Activated T-cell treated with anti-CD3 and anti-CD28 coated beads, Interleukin-2, amount 50 U/mL, for 72 hours (primary cell): ENCODE measurements around the gene PDXK. TPM values are rescaled to one million over a fixed set of nuclear protein-coding genes. Genes with fewer than 3 reads are reported as not detected.
"Not testable (repeated sequence)": the region's sequence is repeated elsewhere in the genome, so short reads cannot be mapped to it uniquely, and the experiment has no call there.

ENCODE experiments used
- ATAC-seq, 2 donors: fragments of 150-1000 bp; cut with Tn5 transposase; replicated peaks in 1 of 2; 2 replicates each; pipeline ENCODE4 v1.10.0; 2021; ENCODE audit warnings: moderate library complexity in 2 of 2, mild to moderate bottlenecking in 1 of 2
- DNase-seq, 2 donors: peaks; one replicate each; pipeline ENCODE4 v3.0.0; 2021 to 2022; ENCODE audit warnings: mixed read lengths in 1 of 2
- H3K27ac Mint-ChIP-seq: one replicate; pipeline ENCODE4 v1.8.0; 2022; ENCODE audit warnings: mild to moderate bottlenecking, moderate library complexity, mixed read lengths
- H3K27me3 Mint-ChIP-seq: one replicate; pipeline ENCODE4 v1.8.0; 2022; ENCODE audit warnings: low read depth, mixed read lengths
- H3K36me3 Mint-ChIP-seq, 2 donors: one replicate each; pipeline ENCODE4 v1.8.0; 2022; ENCODE audit warnings: mixed read lengths in 2 of 2, mild to moderate bottlenecking in 1 of 2; ENCODE audit not compliant: insufficient read depth in 2 of 2
- H3K4me1 Mint-ChIP-seq: one replicate; pipeline ENCODE4 v1.8.0; 2022; ENCODE audit warnings: low read depth, mixed read lengths
- H3K4me3 Mint-ChIP-seq, 2 donors: one replicate each; pipeline ENCODE4 v1.8.0; 2022; ENCODE audit warnings: mild to moderate bottlenecking in 2 of 2, mixed read lengths in 2 of 2, moderate library complexity in 2 of 2
- H3K9me3 Mint-ChIP-seq, 2 donors: one replicate each; pipeline ENCODE4 v1.8.0; 2022; ENCODE audit warnings: mixed read lengths in 2 of 2
- total RNA-seq, 2 donors: library from RNA; stranded (reverse); gene quantifications; one replicate each; pipeline ENCODE4 v1.2.3, GENCODE V29; 2022

The PDXK gene
- total RNA-seq, 2 donors from 2014 or later = 87.9 to 99.5 TPM

DNA sequence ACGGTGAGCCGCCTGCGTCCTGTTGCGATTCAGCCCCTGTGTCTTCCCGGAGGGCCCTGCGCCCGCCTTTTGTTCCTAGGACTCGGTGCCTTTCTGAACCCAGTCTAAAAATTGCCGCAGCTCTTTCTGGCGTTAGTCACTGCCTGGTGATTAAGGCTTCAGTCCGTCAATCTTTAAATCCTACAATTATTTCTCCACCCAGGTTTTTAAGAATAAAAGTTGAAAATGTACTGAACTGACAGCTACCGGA is 16.2 kb upstream of the PDXK start:
- Mint-ChIP-seq H3K4me3 (peak overlapping the region; percentile 25 to 64), H3K4me1 (peaks cover 15% of the 10 kb centered on the region), H3K27me3 (no peaks in the 10 kb centered on the region), H3K27ac (no peak overlapping the region), H3K9me3 (no peaks in the 10 kb centered on the region), H3K36me3 (no peaks in the 10 kb centered on the region)
- ATAC-seq (no peak), DNase-seq (no peak)

DNA sequence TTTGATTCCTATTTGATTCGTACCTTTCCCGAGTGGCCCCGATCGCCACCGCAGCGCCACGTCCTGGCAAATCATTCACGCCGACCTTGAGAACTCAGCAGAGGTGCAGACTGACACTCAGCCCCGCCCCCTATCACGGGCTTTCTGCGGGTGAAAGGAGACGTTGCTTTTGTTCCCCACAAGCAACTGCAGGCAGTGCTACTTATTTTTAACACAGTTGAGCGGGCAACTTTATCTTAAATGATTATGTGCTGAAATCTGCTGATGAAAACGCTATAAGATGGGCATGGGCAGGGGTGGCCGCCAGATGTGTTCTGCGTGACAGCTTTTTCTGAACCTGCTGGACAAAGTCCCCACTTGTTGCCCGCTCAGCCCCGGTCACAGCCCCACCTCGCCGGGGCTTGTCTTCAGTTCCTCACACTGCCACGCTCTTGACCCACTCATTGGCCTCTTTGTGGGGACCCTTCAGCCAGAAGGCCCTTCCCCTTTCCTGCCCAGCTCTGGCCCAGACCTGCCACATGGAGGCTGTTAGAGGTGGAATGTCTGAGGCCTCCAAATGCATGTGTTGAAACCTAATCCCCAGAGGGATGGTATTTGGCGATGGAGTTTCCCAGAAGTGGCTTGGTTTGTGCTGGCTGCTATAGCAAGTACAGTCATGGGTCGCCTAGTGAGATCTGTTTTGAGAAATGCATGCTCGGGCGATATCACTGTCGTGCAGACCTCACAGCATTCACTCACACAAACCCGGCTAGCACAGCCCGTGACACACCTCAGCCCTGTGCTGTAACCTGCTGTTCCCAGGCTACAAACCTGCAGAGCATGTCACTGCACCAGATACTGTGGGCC is 15.7 kb upstream of the PDXK start:
- H3K27me3 Mint-ChIP-seq = no peaks in the 10 kb centered on the region
- ATAC-seq (peak in 1 of 2 donors; percentile 22), DNase-seq (peak; percentile 23 to 30)
- H3K36me3 Mint-ChIP-seq = no peaks in the 10 kb centered on the region
- peak overlapping the region; percentile 25 to 64 for H3K4me3 Mint-ChIP-seq
- H3K9me3 Mint-ChIP-seq = no peaks in the 10 kb centered on the region
- H3K27ac Mint-ChIP-seq = no peak overlapping the region
- peaks cover 14% of the 10 kb centered on the region for H3K4me1 Mint-ChIP-seq

DNA sequence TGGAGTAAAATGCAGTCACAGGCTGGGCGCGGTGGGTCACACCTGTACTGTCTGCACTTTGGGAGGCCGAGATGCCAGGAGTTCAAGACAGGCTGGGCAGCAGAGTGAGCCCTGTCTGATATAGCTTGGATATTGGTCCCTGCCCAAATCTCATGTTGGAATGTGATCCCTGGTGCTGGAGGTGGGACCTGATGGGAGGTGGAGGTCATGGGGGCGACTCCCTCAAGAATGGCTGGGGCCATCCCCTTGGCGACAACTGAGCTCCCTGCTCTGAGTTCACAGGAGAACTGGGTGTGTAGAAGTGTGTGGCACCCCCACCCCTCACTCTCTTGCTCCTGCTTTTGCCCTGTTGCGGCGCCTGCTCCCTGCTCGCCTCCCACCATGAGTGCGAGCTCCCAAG is 11.5 kb upstream of the PDXK start:
- H3K27ac Mint-ChIP-seq = no peak overlapping the region
- H3K4me3 Mint-ChIP-seq = no peak overlapping the region
- ATAC-seq (no peak), DNase-seq (no peak)
- H3K9me3 Mint-ChIP-seq = no peaks in the 10 kb centered on the region
- no peaks in the 10 kb centered on the region for H3K36me3 Mint-ChIP-seq
- peaks cover 9% of the 10 kb centered on the region for H3K27me3 Mint-ChIP-seq
- H3K4me1 Mint-ChIP-seq = peaks cover 9% of the 10 kb centered on the region

DNA sequence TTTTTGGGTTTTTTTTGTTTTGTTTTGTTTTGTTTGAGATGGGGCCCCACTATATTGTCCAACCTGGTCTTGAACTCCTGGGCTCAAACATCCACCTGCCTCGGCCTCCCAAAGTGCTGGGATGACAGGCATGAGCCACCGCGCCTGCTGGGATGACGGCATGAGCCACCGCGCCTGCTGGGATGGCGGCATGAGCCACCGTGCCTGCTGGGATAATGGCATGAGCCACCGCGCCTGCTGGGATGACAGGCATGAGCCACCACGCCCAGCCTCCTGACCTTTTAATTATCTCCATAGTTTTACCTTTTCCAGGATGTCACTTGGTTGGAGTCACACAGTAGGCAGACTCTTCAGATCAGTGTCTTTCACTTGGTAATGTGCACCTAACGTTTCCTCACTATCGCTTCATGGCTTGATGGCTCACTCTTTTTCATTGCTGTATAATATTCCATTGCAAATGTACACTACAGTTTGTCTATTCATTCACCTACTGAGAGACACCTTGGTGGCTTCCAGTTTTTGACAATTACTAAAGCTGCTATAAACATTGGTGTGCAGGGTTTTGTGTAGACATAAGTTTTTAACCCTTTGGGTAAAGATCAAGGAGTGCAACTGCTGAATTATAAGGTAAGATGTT is 10.1 kb upstream of the PDXK start:
- Mint-ChIP-seq H3K27ac (no peak overlapping the region), H3K36me3 (no peaks in the 10 kb centered on the region), H3K4me3 (no peak overlapping the region), H3K4me1 (no peaks in the 10 kb centered on the region), H3K27me3 (peaks cover 11% of the 10 kb centered on the region), H3K9me3 (no peaks in the 10 kb centered on the region)
- ATAC-seq (no peak), DNase-seq (no peak)

DNA sequence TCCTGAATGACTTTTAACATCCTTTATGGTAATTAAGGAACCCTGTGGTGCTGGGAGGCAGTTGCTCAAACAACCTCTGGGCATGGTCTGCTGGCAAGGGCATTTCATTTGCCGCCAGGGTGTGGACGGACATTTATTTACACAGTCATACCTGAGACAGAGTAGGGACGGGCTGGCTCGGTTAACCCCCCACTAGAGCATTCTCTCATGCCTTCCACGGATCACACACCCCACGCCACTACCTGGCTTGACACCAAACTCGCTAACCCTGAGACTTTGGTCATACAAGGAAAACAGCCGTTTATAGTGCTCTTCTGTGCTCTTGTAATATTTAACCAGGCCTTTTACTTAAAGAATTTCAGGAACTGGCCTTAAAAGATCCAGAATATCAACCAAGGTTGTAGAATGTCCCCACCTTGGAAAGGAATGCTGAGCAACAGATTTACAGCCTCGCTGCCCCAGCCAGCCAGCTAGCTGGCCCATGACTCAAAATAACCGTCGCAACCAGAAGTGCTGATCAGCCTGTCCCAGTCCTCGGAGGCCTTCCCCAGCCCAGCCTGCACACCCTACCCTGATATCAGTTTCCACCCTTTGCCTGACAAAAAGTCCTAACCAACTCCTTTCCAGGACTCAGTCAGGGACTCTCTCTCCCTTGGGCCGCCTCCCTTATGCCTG is 6.5 kb upstream of the PDXK start:
- H3K9me3 Mint-ChIP-seq = no peaks in the 10 kb centered on the region
- no peaks in the 10 kb centered on the region for H3K36me3 Mint-ChIP-seq
- H3K27ac Mint-ChIP-seq = no peak overlapping the region
- H3K4me3 Mint-ChIP-seq = no peak overlapping the region
- peaks cover 11% of the 10 kb centered on the region for H3K27me3 Mint-ChIP-seq
- DNase-seq (no peak), ATAC-seq (no peak)
- H3K4me1 Mint-ChIP-seq = peaks cover 9% of the 10 kb centered on the region

DNA sequence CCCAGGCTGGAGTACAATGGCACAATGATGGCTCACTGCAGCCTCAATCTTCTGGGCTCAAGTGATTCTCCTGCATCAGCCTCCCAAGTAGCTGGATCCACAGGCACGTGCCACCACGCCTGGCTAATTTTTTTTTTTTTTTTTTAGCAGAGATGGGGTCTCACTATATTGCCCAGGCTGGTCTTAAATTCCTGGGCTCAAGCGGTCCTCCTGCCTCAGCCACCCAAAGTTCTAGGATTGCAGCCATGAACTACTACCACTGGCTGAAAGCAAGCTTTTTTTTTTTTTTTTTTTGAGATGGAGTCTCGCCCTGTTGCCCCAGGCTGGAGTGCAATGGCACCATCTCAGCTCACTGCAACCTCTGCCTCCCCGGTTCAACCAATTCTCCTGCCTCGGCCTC is 5.8 kb upstream of the PDXK start:
- not testable (repeated sequence) for H3K4me3 Mint-ChIP-seq, ATAC-seq
- peaks cover 15% of the 10 kb centered on the region for H3K27me3 Mint-ChIP-seq

DNA sequence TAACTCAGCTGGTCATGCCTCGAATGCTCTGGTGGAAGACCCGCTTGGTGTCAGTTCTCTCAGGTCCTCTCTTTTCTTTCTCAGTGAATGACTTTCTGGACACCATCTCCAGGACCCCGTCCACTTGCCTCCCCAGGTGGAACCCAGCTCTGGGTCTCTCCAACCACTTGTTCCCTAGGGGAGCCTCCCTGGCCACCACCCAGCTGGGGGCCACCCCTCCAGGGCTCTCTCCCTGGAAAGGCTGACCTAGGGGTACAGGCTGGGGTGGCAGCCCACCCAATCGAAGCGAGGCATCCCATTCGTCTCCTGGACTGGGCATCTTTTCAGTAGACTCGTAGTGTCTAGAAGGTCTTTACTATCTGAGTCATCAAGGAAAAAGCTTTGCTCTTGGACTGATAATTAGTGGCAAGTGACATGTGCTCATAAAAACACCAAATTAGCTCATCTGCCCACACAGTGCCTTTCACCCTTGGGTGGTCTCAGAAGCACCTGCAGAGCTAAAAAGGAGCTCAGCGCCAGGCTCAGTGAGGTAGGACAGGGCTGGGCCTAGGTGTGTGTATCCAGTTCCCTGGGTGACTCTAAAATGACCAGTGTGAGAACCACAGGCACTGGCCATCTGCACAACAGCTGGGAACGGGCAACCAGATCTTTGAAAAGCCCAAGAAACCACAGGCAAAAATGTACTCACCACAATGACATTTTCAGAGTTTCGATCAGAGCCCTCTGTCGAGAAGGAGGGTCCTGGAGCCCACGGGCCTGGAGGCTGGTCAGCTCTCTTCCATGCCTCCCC is 2.4 kb upstream of the PDXK start:
- no peak overlapping the region for H3K27ac Mint-ChIP-seq
- H3K4me1 Mint-ChIP-seq = peaks cover 28% of the 10 kb centered on the region
- DNase-seq (no peak), ATAC-seq (no peak)
- H3K4me3 Mint-ChIP-seq = no peak overlapping the region
- peaks cover 12% of the 10 kb centered on the region for H3K27me3 Mint-ChIP-seq
- H3K9me3 Mint-ChIP-seq = no peaks in the 10 kb centered on the region
- H3K36me3 Mint-ChIP-seq = no peaks in the 10 kb centered on the region

More for the DNA sequence above, 5.8 kb upstream of the PDXK start:
- not testable (repeated sequence) for H3K27ac Mint-ChIP-seq, H3K36me3 Mint-ChIP-seq, DNase-seq, H3K4me1 Mint-ChIP-seq, H3K9me3 Mint-ChIP-seq

DNA sequence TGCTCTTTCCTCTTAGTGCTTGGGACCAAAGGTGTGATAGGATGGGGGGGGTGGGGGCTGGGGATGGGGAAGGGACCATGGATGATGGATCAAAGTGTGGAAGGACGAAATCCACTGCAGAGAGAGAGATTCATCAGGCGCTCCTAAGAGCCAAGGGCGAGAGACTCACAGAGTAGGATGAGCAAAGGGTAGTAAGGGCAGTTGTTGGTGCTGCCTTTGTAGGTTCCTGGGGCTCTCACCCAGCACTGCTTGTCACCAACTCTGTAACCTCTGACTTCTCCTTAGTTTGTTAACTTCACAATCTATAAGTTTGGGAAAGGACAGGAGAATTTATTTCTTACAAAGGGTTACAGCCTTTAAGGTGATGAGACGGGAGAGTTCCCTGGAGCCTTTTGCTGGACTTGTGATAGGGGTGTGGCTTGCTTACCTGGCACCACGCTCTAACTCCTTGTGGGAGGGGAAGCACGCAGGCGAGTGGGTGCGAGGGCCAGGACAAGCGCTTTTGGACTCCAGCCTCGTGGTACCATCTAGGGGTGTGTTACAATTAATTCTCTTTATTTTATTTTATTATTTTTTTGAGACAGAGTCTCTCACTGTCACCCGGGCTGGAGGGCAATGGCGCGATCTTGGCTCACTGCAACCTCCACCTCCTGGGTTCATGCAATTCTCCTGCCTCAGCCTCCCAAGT is 1.6 kb upstream of the PDXK start:
- no peak overlapping the region for H3K27ac Mint-ChIP-seq
- H3K4me3 Mint-ChIP-seq = peak overlapping the region; percentile 41 to 88
- peaks cover 9% of the 10 kb centered on the region for H3K27me3 Mint-ChIP-seq
- no peak for ATAC-seq
- no peaks in the 10 kb centered on the region for H3K9me3 Mint-ChIP-seq
- no peak for DNase-seq
- H3K36me3 Mint-ChIP-seq = no peaks in the 10 kb centered on the region
- H3K4me1 Mint-ChIP-seq = peaks cover 33% of the 10 kb centered on the region

DNA sequence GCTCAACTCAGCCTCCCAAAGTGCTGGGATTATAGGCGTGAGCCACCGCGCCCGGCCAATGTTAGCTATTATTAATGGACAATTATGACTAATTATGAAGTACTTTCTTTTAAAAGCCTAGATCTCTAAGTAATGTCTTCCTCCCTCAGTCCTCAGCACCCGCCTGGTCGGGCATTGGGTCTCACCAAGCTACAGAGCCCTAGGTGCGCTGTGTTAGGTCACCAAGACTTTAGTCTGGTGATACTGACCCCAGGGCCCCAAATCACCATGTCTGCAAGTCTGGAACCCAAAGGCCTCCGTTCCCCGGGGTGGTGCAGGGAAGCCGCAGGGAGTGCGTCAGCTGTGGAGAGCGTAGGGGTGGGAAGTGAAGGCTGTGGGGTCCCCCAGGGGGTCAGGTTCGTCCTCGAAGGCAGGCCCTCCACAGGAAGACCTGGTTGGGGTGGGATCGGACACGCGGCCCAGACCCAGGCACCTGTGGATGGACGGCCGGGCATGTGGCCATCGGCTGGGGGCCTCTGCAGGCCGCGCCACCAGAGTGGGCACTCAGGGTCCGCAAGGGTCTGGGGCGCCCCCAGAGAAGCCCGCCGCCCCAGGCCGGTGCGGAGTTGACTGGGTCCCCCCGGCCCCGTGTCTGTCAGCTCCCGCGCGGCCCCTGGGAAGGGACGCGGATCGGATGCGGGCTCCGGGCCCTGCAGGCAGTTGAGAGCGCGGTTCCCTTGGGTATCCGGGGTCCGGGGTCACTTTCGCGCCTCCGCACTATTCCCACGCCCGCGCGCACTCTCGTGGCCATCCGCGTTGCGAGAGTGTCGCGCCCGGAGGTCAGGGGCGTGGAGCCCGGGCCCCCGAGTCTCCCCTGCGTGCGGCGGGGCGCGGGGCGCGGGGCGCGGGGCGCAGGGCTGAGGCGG is 710 bp upstream of the PDXK start:
- Mint-ChIP-seq H3K27ac (peak overlapping the region; percentile 56), H3K36me3 (no peaks in the 10 kb centered on the region), H3K9me3 (no peaks in the 10 kb centered on the region), H3K4me3 (peak overlapping the region; percentile 88), H3K27me3 (peaks cover 5% of the 10 kb centered on the region), H3K4me1 (peaks cover 41% of the 10 kb centered on the region)
- DNase-seq (peak in 1 of 2 donors; percentile 24), ATAC-seq (no peak)

DNA sequence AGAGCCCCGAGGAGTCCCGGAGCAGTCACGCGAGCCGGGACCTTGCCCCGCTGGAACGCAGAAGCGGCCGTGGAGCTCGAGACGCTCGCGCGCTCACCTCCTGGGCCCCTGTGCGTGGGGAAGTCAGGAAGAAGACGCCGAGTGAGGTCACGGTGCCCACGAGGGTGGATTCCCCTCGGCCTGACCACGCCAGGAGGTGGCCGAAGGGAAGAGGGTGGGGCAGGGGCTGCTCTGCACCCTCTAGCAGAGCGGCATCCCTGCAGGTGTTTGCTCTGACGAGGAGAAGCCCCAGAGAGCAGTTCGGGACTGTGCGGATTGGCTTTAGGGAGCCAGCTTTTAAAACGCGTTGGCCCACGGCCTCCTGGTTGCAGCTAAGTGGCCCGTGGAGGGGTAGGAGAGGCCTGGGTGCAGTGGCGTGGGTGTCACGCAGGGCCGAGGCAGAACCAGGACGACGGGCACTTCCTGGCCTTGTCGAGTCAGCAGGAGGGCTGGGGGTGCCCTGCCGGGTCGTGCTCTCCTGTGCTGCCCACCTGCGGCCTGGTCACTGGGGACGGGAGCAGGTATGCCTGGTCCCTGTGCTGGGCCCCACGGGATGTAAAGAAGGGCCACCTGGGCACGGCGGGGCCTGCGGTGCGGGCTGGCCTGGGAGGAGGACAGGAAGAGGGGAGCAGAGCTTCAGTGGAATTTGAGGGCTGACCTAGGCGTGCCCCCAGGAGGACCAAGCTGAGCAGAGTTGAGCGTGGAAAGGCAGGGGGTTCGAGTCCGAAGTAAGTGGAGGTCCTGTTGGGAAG is 1.0 kb downstream of the PDXK start:
- Mint-ChIP-seq H3K27ac (no peak overlapping the region), H3K4me3 (peak overlapping the region; percentile 88 to 92), H3K9me3 (no peaks in the 10 kb centered on the region), H3K36me3 (no peaks in the 10 kb centered on the region), H3K27me3 (peaks cover 5% of the 10 kb centered on the region), H3K4me1 (peaks cover 44% of the 10 kb centered on the region)
- peak in 1 of 2 donors; percentile 2 for ATAC-seq
- DNase-seq = peak; percentile 28 to 29

DNA sequence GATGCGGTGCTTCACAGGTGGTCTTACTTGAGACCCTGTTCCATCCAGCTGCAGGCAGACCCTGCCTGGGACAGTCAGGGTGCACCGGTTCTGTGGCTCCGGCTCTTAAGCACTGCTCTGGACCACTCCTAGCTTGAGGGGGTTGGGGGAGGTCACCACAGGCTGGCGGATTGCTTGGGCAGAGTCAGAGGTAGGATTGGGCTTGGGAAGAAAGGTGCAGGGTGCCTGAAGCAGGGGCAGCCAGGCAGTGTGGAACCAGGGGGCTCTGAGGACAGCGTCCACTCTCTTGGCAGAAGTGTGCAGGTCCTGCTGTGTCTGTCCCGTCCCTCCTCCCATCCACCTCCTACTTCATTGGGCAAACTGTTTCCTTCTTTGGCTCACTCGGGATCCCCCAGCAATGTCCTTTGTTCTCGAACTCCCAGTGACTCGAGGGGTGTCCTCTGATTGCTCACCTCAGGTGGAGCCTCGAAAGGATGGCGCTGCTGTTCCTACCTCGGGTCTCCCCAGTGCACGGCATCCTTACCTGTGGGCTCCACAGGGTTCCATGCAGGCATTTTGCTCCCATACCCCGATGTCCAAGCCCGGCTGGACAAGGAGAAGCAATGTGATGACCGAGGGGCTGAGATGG is 1.7 kb downstream of the PDXK start:
- no peak for DNase-seq
- Mint-ChIP-seq H3K4me3 (peak overlapping the region; percentile 88 to 92), H3K27me3 (peaks cover 5% of the 10 kb centered on the region), H3K4me1 (peaks cover 51% of the 10 kb centered on the region), H3K27ac (no peak overlapping the region), H3K36me3 (no peaks in the 10 kb centered on the region), H3K9me3 (no peaks in the 10 kb centered on the region)
- ATAC-seq = no peak
